HUDEP-2 (cell line): ENCODE data around the gene OR2AT4.
"Not testable (repeated sequence)": the region's sequence is repeated elsewhere in the genome, so short reads cannot be mapped to it uniquely, and the experiment has no call there.

Source experiments
- DNase-seq, 76 experiments: peaks; one replicate each; lab custom pipeline; 2025; ENCODE audit not compliant: unreplicated experiment in 76 of 76; lab: John Stamatoyannopoulos, UW

The OR2AT4 gene

DNA sequence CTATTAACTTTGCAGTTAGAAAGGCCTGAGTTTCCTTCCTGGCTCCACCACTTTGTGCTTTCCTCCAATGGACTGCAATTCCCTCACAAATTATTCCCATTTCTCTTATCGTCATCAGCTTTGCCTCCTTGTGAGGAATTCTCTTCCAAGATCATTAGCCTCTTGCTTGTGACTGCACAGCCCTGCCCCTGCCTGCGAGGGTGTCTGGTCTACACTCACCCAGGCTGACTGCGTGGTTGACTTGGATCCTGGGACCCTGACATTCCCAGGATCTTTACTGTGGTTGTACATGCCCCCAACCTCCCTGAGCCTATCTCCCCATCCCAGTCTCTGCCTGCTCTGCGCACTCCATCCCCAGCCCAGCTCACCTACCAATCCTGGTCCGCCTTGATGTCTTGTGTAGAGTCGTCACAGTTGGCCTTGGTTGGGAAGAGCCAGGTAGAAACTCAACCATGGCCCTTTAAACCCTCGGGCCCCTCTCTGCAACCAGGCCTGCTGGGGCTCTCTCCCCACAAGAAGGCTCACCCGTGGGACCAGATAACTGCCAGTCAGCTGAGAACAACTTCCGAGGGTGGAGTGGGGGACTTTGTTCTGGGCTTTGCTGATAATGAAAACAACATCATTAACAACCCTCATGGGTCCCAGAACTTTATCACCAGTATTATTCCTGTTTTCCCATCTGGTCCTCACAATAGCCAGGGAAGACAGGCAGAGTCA is at the start of gene OR2AT4:
TSS of gene OR2AT4 (minus strand) at position 421 of the 717 bp plus-strand sequence.
- peak in 50 of 76 experiments; percentile 4 to 75 (median 30) for DNase-seq

GRCh38 chr11:75145972-75146519 is 49.4 kb upstream of the OR2AT4 start:
- no peak for DNase-seq

DNA sequence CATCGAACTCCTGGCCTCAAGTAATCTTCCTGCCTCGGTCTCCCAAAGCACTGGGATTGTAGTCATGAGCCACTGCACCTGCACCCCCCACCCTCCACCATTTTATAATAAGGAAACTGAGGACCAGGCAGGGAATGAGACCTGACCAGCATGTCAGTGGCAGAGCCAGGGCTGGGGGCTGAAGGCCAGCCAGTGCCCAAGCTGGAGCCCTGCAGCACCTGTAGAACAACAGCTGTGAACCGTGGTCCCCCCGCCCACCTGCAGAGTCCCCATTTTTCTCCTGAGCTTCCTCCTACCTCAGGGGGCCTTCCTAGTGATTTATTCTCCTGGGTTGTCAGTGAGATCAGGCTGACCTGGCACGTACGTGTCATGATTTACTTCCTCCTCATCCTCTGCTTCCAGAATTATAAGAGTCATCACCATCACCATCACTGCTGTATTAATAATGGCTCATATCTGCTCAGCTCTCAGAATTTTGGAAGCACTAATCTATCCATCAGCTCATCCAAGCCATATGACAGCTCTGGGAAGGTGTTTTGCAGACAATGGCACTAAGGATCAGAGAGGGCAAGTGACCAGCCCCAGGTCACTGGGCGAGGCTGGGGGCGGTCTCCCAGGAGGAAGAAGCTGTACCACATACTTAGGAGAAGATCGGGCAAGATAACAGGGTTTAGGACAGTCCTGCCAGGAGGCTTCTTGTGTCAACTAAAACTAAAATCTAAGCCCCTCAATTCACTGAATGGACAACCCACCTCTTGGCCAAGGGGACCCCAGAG is 48.7 kb upstream of the OR2AT4 start:
- no peak for DNase-seq

GRCh38 chr11:75144716-75145014 is 48.0 kb upstream of the OR2AT4 start:
- DNase-seq, result no peak

DNA sequence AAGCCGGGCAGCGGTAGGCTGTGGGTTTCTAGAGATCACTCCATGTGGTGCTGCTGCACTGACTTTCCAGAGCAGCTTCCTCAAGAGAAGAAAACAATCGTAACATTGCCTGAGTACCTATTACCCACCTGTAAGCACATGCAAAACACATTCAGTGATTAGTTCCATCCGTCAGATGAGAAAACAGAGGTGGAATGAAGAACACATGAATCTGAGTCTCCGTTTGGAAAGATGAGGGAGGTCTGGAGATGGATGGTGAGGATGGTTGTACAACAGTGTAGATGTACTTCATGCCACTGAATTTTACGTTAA is 46.7 kb upstream of the OR2AT4 start:
- DNase-seq, result no peak

DNA sequence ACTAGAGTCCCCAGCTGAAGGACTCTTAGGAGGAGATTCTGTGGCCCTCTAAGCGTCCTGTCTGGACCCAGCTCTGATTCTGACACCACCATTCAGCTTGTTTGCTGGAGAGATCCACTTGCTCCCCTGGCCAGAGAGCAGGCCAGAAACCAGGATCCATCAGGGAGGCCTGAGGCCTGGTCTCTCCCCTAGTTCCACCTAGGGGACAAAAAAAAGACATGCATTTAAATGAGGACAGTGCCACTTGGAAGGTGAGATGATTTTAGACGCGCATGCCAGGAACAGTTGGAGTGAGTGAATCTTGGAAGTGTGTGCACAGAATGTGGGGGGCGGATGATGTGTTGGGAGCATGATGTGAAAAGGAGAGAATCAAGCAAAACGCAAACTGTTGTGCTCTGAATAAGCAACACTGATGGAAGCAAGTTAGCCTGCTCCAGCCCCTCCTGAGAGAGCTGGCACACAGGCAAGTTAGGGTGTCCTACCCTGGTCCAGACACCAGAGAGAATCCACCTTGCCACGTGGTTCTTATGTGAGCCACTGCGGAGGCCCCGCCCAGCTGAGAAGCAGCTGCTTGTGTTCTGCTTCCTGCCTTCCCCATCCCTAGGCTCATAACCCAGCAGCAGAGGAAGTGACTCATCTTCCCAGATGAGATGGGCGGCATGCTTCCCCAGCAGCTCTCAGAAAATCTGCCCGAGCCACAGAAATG is 46.2 kb upstream of the OR2AT4 start:
- DNase-seq, result peak in 61 of 76 experiments; percentile 7 to 67 (median 34)

- DNase-seq, result no peak
Measured at GRCh38 chr11:75141166-75141565, 44.5 kb upstream of the OR2AT4 start.

DNA sequence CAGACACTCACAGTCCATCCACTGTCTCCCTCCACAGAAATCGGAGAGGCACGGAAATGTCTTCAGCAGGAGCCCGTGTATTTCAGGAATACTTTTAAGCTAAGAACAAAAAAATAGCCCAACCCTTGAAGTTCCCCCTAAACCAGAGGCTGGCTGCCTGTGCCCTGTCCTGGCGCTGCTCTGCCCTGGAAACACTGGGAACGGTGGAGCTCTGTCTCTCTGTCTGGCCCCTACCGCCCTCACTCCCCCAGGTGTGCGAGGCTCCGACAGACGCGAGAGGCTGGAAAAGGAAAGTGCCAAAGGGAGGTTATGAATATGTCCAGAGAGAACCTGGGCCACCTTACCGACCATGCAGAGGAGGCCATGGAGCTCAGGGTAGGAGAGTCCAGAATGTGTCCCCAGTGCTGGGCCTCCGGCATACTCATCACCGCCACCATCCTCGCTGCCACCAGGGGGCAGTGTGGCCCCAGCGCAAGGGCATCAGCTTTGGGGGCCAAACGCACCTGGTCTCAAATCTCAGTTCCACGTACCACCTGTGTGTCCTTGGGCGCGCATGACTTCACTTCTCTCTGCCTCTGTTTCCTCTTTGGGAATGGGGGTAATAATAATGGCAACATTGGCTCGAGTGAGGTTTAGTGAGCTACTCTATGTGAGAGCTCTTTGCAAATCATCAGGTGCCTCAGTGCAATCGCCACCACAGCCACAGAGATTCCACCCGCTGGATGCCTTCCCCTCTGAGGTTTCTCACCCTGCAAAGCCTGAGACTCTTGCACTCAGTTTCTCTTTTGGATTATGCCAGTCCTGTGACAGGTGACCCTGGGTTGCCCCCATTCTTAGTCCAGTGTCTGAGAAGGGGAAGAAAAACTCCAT is 43.8 kb upstream of the OR2AT4 start:
- DNase-seq, result peak in 48 of 76 experiments; percentile 2 to 63 (median 27)

- no peak for DNase-seq
Measured at GRCh38 chr11:75135651-75136050, 39.0 kb upstream of the OR2AT4 start.

GRCh38 chr11:75135021-75135650 is 38.5 kb upstream of the OR2AT4 start:
- no peak for DNase-seq

- no peak for DNase-seq
Measured at GRCh38 chr11:75133976-75134375, 37.3 kb upstream of the OR2AT4 start.

- DNase-seq, result no peak
Measured at GRCh38 chr11:75132080-75132479, 35.4 kb upstream of the OR2AT4 start.

DNA sequence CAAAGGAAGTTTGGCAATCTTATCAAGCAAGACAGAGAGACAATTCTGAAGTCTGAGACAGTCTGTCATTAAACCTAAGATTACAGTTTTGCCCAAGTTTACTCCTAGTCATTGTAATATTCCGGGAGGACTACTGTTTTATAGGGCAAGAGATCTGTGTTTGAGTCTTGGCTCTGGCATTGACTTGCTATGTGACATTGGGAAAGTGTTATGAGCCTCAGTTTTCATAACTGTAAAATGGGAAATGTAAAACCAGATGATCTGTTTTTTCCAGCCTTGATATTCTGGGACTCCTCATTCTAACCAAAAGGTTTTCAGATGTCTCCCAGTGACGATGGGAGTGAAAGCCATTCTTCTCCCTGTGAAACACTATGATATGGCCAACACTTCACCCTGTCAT is 29.9 kb upstream of the OR2AT4 start:
- no peak for DNase-seq

GRCh38 chr11:75118577-75118976 is 21.9 kb upstream of the OR2AT4 start:
- no peak for DNase-seq

DNA sequence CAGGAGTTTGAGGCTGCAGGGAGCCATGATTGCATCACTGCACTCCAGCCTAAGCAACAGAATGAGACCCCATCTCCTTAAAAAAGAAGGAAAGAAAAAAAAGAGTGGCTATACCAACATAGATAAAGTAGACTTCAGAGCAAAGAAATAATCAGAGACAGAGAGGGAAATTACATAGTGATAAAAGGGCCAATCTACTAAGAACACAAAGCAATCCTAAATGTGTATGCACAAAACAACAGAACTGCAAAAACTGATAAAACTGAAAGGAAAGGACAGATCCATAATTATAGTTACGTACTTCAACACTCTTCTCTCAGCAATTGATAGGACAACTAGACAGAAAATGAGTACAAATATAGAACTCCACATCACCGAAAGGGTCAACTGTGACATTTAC is 17.8 kb upstream of the OR2AT4 start:
- no peak for DNase-seq

GRCh38 chr11:75113030-75113429 is 16.4 kb upstream of the OR2AT4 start:
- no peak for DNase-seq

GRCh38 chr11:75112200-75112599 is 15.5 kb upstream of the OR2AT4 start:
- no peak for DNase-seq

DNA sequence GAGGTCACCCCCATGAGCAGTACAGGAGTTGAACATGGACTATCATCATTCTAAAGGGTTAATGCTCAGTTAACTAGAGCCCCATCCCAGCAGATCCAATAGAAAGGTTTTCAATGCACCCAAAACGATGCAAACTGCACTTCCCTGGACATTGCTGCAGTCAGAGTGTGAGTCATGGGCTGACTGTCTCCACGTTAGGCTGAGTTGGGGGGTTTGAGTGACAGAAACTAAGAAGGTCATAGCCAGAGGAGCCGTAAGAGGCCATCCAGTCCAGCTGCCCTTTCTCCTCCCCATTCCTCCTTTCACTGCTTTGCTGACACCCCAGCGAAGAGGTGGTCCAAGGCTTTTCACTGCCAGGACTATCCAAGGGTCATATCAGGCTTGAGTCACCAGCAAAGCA is 10.5 kb upstream of the OR2AT4 start:
- no peak for DNase-seq

DNA sequence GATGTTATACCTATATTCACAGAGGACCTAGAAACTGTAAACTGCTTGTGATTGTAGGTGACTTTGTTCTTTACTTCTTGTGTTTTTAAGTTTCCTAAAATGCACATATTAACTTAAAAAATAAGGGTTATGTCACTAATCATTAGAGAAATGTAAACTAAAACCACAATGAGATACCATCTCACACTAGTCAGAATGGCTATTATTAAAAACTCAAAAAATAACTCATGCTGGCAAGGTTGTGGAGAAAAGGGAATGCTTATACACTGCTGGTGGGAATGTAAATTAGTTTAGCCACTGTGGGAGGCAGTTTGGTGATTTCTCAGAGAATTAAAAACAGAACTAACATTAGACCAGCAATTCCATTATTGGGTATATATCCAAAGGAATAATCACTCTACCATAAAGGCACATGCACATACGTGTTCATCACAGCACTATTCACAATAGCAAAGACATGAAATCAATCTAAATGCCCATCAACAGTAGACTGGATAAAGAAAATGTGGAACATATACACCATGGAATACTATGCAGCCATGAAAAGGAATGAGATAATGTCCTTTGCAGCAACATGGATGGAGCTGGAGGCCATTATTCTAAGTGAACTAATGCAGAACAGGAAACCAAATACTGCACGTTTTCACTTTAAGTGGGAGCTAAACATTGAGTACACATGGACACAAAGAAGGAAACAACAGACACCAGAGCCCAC is 9.4 kb upstream of the OR2AT4 start:
- not testable (repeated sequence) for DNase-seq
